ENCODE measurements around the gene LTBP1. TPM values are rescaled to one million over a fixed set of nuclear protein-coding genes. Genes with fewer than 3 reads are reported as not detected.

Gene LTBP1
- total RNA-seq, 1 donor from 2014 or later = 29.7 TPM

DNA sequence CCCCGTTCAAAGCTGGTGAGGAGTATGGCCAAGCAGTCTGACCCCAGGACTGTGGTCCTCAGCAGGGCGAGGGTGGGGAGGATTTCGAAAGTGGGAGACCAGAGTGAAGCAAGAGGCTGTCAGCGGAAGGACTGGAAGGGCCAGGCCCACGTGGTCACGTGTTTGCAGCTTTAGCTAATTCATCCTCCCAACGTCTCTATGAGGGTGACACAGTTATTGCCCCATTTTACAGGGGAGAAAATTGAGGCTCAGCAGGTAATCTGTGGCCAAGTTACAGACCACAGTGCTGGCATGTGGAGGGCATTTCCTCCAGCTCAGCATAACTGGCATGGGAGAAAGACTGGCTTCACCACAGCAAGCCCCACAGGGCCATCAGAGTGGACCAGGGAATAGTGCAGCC, 45.4 kb upstream of the LTBP1 start:
- H3K36me3 Mint-ChIP-seq (ENCODE audit: low read depth, unreplicated experiment) = no peaks in the 10 kb centered on the region

DNA sequence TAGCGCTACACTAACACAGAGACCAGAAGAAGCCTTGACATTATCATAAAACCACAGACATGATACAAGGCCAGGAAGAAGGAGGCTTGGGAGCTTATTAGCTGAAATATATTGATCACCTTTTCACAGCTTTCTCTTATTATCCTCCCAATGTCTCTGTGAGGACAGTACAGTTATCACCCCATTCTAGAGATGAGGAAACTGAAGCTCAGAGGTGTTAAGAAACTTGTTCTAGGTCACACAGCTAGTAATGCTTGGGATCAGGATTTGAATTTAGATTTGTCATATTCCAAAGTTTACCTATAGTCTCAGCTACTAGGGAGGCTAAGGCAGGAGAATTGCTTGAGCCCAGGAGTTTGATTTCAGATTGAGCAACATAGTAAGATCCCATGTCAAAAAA, 44.6 kb upstream of the LTBP1 start:
- Histone ChIP-seq H3K79me2 (ENCODE audit: insufficient read depth, low read length) (no peaks in the 10 kb centered on the region), H3K4me1 (ENCODE audit: insufficient read depth, low read length) (no peaks in the 10 kb centered on the region), H3K9ac (ENCODE audit: low read length) (no peak overlapping the region), H4K20me1 (ENCODE audit: insufficient read depth, low read length) (no peaks in the 10 kb centered on the region), H3K9me3 (ENCODE audit: insufficient read depth, low read depth, low read length) (no peaks in the 10 kb centered on the region), H3K27me3 (ENCODE audit: insufficient read depth, low read length) (peaks cover 2% of the 10 kb centered on the region), H3K4me2 (ENCODE audit: low read length) (no peak overlapping the region), H2AFZ (ENCODE audit: low read depth, low read length) (no peak overlapping the region), H3K27ac (ENCODE audit: low read depth, low read length) (no peak overlapping the region), H3K36me3 (ENCODE audit: insufficient read depth, low read length) (no peaks in the 10 kb centered on the region), H3K4me3 (ENCODE audit: insufficient read depth, low read depth, low read length) (no peak overlapping the region)
- TF ChIP-seq, protein P1, sequence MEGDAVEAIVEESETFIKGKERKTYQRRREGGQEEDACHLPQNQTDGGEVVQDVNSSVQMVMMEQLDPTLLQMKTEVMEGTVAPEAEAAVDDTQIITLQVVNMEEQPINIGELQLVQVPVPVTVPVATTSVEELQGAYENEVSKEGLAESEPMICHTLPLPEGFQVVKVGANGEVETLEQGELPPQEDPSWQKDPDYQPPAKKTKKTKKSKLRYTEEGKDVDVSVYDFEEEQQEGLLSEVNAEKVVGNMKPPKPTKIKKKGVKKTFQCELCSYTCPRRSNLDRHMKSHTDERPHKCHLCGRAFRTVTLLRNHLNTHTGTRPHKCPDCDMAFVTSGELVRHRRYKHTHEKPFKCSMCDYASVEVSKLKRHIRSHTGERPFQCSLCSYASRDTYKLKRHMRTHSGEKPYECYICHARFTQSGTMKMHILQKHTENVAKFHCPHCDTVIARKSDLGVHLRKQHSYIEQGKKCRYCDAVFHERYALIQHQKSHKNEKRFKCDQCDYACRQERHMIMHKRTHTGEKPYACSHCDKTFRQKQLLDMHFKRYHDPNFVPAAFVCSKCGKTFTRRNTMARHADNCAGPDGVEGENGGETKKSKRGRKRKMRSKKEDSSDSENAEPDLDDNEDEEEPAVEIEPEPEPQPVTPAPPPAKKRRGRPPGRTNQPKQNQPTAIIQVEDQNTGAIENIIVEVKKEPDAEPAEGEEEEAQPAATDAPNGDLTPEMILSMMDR (IDR thresholded peaks at IDR 0.05; ENCODE audit: insufficient read depth, low read depth, low read length) = no peak
- TF ChIP-seq EZH2 (IDR thresholded peaks at IDR 0.05; ENCODE audit: insufficient read depth, low read length) = no peak
- no peak overlapping the region for H3K27ac Mint-ChIP-seq (ENCODE audit: unreplicated experiment)
- H3K4me1 Mint-ChIP-seq (ENCODE audit: low read depth, unreplicated experiment) = no peaks in the 10 kb centered on the region
- peaks cover 30% of the 10 kb centered on the region for H3K27me3 Mint-ChIP-seq (ENCODE audit: low read depth, unreplicated experiment)
- peaks cover 7% of the 10 kb centered on the region for H3K9me3 Mint-ChIP-seq (ENCODE audit: unreplicated experiment)
- H3K4me3 Mint-ChIP-seq (ENCODE audit: unreplicated experiment) = no peak overlapping the region
- FAIRE-seq = no peak
- no peak for DNase-seq (ENCODE audit: low read depth)
- no peaks in the 10 kb centered on the region for H3K36me3 Mint-ChIP-seq (ENCODE audit: low read depth, unreplicated experiment)

More for the DNA sequence above, 45.4 kb upstream of the LTBP1 start:
- Mint-ChIP-seq H3K9me3 (ENCODE audit: unreplicated experiment) (peaks cover 9% of the 10 kb centered on the region), H3K27ac (ENCODE audit: unreplicated experiment) (no peak overlapping the region), H3K4me3 (ENCODE audit: unreplicated experiment) (no peak overlapping the region), H3K4me1 (ENCODE audit: low read depth, unreplicated experiment) (no peaks in the 10 kb centered on the region), H3K27me3 (ENCODE audit: low read depth, unreplicated experiment) (peaks cover 31% of the 10 kb centered on the region)
- H3K9ac ChIP-seq (ENCODE audit: low read length) = no peak overlapping the region
- FAIRE-seq (no peak), DNase-seq (ENCODE audit: low read depth) (no peak)
- no peak overlapping the region for H2AFZ ChIP-seq (ENCODE audit: low read depth, low read length)
- no peaks in the 10 kb centered on the region for H3K4me1 ChIP-seq (ENCODE audit: insufficient read depth, low read length)
- no peaks in the 10 kb centered on the region for H4K20me1 ChIP-seq (ENCODE audit: insufficient read depth, low read length)
- no peak overlapping the region for H3K27ac ChIP-seq (ENCODE audit: low read depth, low read length)
- peaks cover 2% of the 10 kb centered on the region for H3K27me3 ChIP-seq (ENCODE audit: insufficient read depth, low read length)
- H3K4me2 ChIP-seq (ENCODE audit: low read length) = no peak overlapping the region
- TF ChIP-seq, protein P1 (IDR thresholded peaks at IDR 0.05; ENCODE audit: insufficient read depth, low read depth, low read length) = no peak
- TF ChIP-seq EZH2 (IDR thresholded peaks at IDR 0.05; ENCODE audit: insufficient read depth, low read length) = no peak
- H3K79me2 ChIP-seq (ENCODE audit: insufficient read depth, low read length) = no peaks in the 10 kb centered on the region
- H3K36me3 ChIP-seq (ENCODE audit: insufficient read depth, low read length) = no peaks in the 10 kb centered on the region
- H3K4me3 ChIP-seq (ENCODE audit: insufficient read depth, low read depth, low read length) = no peak overlapping the region
- no peaks in the 10 kb centered on the region for H3K9me3 ChIP-seq (ENCODE audit: insufficient read depth, low read depth, low read length)

GRCh38 chr2:32902986-32903385, 43.8 kb upstream of the LTBP1 start:
- no peak overlapping the region for H3K27ac ChIP-seq (ENCODE audit: low read depth, low read length)
- no peak overlapping the region for H3K9ac ChIP-seq (ENCODE audit: low read length)
- FAIRE-seq (no peak), DNase-seq (ENCODE audit: low read depth) (no peak)
- H3K9me3 Mint-ChIP-seq (ENCODE audit: unreplicated experiment) = peaks cover 3% of the 10 kb centered on the region
- H3K4me1 ChIP-seq (ENCODE audit: insufficient read depth, low read length) = no peaks in the 10 kb centered on the region
- H3K4me3 Mint-ChIP-seq (ENCODE audit: unreplicated experiment) = no peak overlapping the region
- no peaks in the 10 kb centered on the region for H3K36me3 Mint-ChIP-seq (ENCODE audit: low read depth, unreplicated experiment)
- peaks cover 24% of the 10 kb centered on the region for H3K27me3 Mint-ChIP-seq (ENCODE audit: low read depth, unreplicated experiment)
- H3K9me3 ChIP-seq (ENCODE audit: insufficient read depth, low read depth, low read length) = no peaks in the 10 kb centered on the region
- no peaks in the 10 kb centered on the region for H3K4me1 Mint-ChIP-seq (ENCODE audit: low read depth, unreplicated experiment)
- no peak overlapping the region for H3K4me3 ChIP-seq (ENCODE audit: insufficient read depth, low read depth, low read length)
- no peak overlapping the region for H3K27ac Mint-ChIP-seq (ENCODE audit: unreplicated experiment)
- no peak overlapping the region for H3K4me2 ChIP-seq (ENCODE audit: low read length)
- no peaks in the 10 kb centered on the region for H4K20me1 ChIP-seq (ENCODE audit: insufficient read depth, low read length)
- peaks cover 2% of the 10 kb centered on the region for H3K27me3 ChIP-seq (ENCODE audit: insufficient read depth, low read length)
- TF ChIP-seq, protein P1 (IDR thresholded peaks at IDR 0.05; ENCODE audit: insufficient read depth, low read depth, low read length) = no peak
- TF ChIP-seq EZH2 (IDR thresholded peaks at IDR 0.05; ENCODE audit: insufficient read depth, low read length) = no peak
- H3K36me3 ChIP-seq (ENCODE audit: insufficient read depth, low read length) = no peaks in the 10 kb centered on the region
- no peaks in the 10 kb centered on the region for H3K79me2 ChIP-seq (ENCODE audit: insufficient read depth, low read length)
- no peak overlapping the region for H2AFZ ChIP-seq (ENCODE audit: low read depth, low read length)

All from astrocyte (in vitro differentiated cells and primary cell).